B cell (primary cell): Measurements from ENCODE around the gene CCDC116.

Experiments used
- CTCF ChIP-seq: fragments of 200-600 bp; IDR thresholded peaks from one replicate; pipeline ENCODE4 v1.8.0; 2022; ENCODE audit warnings: antibody characterized with exemption, mild to moderate bottlenecking
- EZH2 ChIP-seq: IDR thresholded peaks from 2 replicates; pipeline ENCODE4 v1.6.1; 2012; ENCODE audit warnings: borderline replicate concordance, low read depth, mild to moderate bottlenecking, moderate library complexity, low read length; ENCODE audit not compliant: insufficient read depth, poor library complexity, severe bottlenecking

GRCh38 chr22:21634081-21634480, 1.5 kb downstream of the CCDC116 start:
- no peak for TF ChIP-seq EZH2
- no peak for TF ChIP-seq CTCF
